Tibial artery (tissue), 4 donors: ENCODE data around the gene VNN1.
"Not testable (repeated sequence)": the region's sequence is repeated elsewhere in the genome, so short reads cannot be mapped to it uniquely, and the experiment has no call there.

Source experiments
- DNase-seq, 2 donors: peaks; one replicate each; pipeline ENCODE4 v3.0.0-alpha.2; 2019
- H3K27ac ChIP-seq, 2 donors: fragments of 200-600 bp; sonication (generic) in 1 of 2; 1 replicate in 1 of 2; 2 replicates in 1 of 2; pipeline ENCODE4 v1.5.1; 2018 to 2019; ENCODE audit warnings: mild to moderate bottlenecking in 1 of 2
- H3K27me3 ChIP-seq, 2 donors: fragments of 200-600 bp; sonication (generic) in 1 of 2; one replicate each; pipeline versions ENCODE4 v1.5.1 to v1.6.0; 2016 to 2019
- H3K36me3 ChIP-seq, 3 donors: fragments of 200-600 bp; sonication (generic) in 2 of 3; one replicate each; pipeline ENCODE4 v1.5.1; 2016 to 2019; ENCODE audit warnings: mild to moderate bottlenecking in 2 of 3
- H3K4me1 ChIP-seq, 4 donors: fragments of 200-600 bp; sonication (generic) in 2 of 4; 1 replicate in 3 of 4; 2 replicates in 1 of 4; pipeline ENCODE4 v1.5.1; 2016 to 2019
- H3K4me3 ChIP-seq, 2 donors: fragments of 200-600 bp; sonication (generic) in 1 of 2; 1 replicate in 1 of 2; 2 replicates in 1 of 2; pipeline ENCODE4 v1.5.1; 2018 to 2019; ENCODE audit warnings: mild to moderate bottlenecking in 2 of 2
- H3K9me3 ChIP-seq, 3 donors: fragments of 200-600 bp; sonication (generic) in 1 of 3; one replicate each; pipeline ENCODE4 v1.5.1; 2016 to 2019
- intact Hi-C: fragments of 100-400 bp; cut with DNase I; formaldehyde crosslinking; loops from one replicate; pipeline ENCODE4 v1.15.0; 2023; ENCODE audit warnings: low total_unique reads
- TF ChIP-seq, protein P1 (sequence below), 2 experiments: fragments of 200-600 bp in 1 of 2; fragments of 450-650 bp in 1 of 2; IDR thresholded peaks; one replicate each; pipeline ENCODE4 v1.5.1; 2017 to 2019; ENCODE audit warnings: antibody characterized with exemption in 2 of 2, mild to moderate bottlenecking in 1 of 2, moderate library complexity in 1 of 2

Gene VNN1

DNA sequence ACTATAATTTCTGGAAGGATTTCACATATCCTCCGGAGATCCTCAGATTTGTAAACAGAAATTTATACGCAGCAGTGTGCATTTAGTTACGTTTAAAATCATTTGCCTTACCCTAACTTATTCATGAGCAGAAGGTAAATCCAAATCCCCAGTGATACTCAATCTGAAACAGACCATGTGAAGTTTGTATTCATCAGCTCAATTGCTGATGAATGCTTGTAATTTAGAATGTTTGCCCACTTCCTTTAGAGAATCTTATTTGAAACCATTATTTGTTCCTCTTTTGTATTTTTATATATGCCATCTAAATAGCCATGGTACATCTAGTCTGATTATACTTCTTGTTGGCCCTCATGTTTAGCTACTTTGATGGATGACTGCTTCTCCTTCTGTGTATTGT, 70.3 kb downstream of the VNN1 start:
- no peaks in the 10 kb centered on the region for H3K36me3 ChIP-seq
- H3K27me3 ChIP-seq: no peaks in the 10 kb centered on the region
- H3K4me3 ChIP-seq: no peak overlapping the region
- intact Hi-C loops: no loop called here
- H3K4me1 ChIP-seq: no peaks in the 10 kb centered on the region
- H3K9me3 ChIP-seq: no peaks in the 10 kb centered on the region
- no peak overlapping the region for H3K27ac ChIP-seq
- TF ChIP-seq, protein P1, sequence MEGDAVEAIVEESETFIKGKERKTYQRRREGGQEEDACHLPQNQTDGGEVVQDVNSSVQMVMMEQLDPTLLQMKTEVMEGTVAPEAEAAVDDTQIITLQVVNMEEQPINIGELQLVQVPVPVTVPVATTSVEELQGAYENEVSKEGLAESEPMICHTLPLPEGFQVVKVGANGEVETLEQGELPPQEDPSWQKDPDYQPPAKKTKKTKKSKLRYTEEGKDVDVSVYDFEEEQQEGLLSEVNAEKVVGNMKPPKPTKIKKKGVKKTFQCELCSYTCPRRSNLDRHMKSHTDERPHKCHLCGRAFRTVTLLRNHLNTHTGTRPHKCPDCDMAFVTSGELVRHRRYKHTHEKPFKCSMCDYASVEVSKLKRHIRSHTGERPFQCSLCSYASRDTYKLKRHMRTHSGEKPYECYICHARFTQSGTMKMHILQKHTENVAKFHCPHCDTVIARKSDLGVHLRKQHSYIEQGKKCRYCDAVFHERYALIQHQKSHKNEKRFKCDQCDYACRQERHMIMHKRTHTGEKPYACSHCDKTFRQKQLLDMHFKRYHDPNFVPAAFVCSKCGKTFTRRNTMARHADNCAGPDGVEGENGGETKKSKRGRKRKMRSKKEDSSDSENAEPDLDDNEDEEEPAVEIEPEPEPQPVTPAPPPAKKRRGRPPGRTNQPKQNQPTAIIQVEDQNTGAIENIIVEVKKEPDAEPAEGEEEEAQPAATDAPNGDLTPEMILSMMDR (IDR thresholded peaks at IDR 0.05): no peak
- no peak for DNase-seq

DNA sequence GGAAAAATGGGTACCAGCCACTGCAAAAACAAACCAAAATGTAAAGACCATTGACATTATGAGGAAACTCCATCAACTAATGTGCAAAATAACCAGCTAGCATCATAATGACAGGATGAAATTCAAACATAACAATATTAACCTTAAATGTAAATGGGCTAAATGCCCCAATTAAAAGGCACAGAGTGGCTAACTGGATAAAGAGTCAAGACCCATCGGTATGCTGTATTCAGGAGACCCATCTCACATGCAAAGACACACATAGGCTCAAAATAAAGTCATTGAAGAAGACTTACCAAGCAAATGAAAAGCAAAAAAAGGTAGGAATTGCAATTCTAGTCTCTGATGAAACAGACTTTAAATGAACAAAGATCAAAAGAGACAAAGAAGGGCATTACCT, 76.7 kb downstream of the VNN1 start:
- intact Hi-C loops, H3K4me1 ChIP-seq, H3K9me3 ChIP-seq, H3K27me3 ChIP-seq, H3K4me3 ChIP-seq, DNase-seq, H3K27ac ChIP-seq, H3K36me3 ChIP-seq: not testable (repeated sequence)

DNA sequence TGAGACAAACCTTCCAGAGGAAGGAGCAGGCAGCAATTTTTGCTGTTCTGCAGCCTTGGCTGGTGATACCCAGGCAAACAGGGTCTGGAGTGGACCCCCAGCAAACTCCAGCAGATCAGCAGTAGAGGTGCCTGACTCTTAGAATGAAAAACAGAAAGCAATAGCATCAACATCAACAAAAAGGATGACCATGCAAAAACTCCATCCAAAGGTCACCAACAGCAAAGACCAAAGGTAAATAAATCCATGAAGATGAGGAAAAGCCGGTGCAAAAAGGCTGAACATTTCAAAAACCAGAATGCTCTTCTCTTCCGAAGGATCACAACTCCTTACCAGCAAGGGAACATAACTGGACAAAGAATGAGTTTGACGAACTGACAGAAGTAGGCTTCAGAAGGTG, 77.9 kb downstream of the VNN1 start:
- DNase-seq, H3K27ac ChIP-seq, H3K9me3 ChIP-seq, H3K36me3 ChIP-seq, intact Hi-C loops, H3K4me1 ChIP-seq, H3K27me3 ChIP-seq, H3K4me3 ChIP-seq: not testable (repeated sequence)

DNA sequence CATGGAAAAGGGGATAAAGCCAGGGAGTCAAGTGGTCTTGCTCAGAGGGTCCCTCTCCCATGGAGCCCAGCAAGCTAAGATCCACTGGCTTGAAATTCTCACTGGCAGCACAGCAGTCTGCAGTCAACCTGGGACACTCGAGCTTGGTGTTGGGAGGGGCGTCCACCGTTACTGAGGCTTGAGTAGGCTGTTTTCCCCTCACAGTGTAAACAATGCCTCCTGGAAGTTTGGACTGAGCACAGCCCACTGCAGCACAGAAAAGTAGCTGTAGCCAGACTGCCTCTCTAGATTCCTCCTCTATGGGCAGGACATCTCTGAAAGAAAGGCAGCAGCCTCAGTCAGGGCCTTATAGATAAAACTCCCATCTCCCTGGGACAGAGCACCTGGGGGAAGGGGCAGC, 78.6 kb downstream of the VNN1 start:
- H3K4me3 ChIP-seq, H3K9me3 ChIP-seq, H3K27ac ChIP-seq, H3K4me1 ChIP-seq, intact Hi-C loops, DNase-seq, H3K36me3 ChIP-seq, H3K27me3 ChIP-seq: not testable (repeated sequence)

DNA sequence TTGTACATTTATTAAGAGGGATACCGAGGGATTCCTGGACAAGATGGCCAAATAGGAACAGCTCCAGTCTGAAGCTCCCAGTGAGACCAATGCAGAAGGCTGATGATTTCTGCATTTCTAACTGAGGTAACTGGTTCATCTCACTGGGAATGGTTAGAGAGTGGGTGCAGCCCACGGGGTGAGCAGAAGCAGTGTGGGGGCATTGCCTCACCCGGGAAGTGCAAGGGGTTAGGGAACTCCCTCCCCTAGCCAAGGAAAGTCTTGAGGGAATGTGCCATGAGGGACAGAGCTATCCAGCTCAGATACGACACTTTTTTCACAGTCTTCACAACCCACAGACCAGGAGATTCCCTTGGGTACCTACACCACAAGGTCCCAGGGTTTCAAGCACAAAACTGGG, 79.1 kb downstream of the VNN1 start:
- TF ChIP-seq, protein P1 (IDR thresholded peaks at IDR 0.05): no peak
- intact Hi-C loops: no loop called here
- DNase-seq: no peak

DNA sequence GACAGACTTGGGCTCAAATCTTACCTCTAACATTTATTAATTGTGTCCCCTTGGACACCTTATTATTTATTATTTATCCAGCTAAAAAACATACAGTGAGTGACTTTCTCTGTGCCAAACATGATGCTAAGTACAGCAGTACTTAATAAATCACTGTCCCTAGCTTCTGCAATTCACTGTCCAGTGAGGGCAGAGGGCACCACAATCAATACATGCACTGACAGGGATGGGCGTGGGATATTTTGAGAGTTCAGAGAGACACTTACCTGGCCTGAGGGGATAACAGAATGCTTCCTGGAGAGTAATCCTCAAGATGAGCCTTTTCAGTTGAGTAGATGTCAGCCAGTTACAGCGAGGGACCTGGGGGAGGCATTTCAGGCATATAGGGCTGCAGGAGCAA, 80.5 kb downstream of the VNN1 start:
- intact Hi-C loops: no loop called here
- H3K4me3 ChIP-seq: no peak overlapping the region
- H3K9me3 ChIP-seq: no peaks in the 10 kb centered on the region
- no peaks in the 10 kb centered on the region for H3K36me3 ChIP-seq
- peaks cover 0 to 6% of the 10 kb centered on the region in 2 donors for H3K27me3 ChIP-seq
- no peak overlapping the region for H3K27ac ChIP-seq
- DNase-seq: no peak
- TF ChIP-seq, protein P1 (IDR thresholded peaks at IDR 0.05): no peak
- H3K4me1 ChIP-seq: no peaks in the 10 kb centered on the region

More for the DNA sequence above, 79.1 kb downstream of the VNN1 start:
- Histone ChIP-seq H3K4me3 (no peak overlapping the region), H3K36me3 (no peaks in the 10 kb centered on the region), H3K27me3 (peaks cover 0 to 6% of the 10 kb centered on the region in 2 donors), H3K4me1 (no peaks in the 10 kb centered on the region), H3K9me3 (no peaks in the 10 kb centered on the region), H3K27ac (no peak overlapping the region)
